Stimulated activated CD8-positive, alpha-beta memory T cell treated with anti-CD3 and anti-CD28 coated beads, Interleukin-15, amount 100 ng/mL, for 1 hour (primary cell): ENCODE data around the gene KLF15.

ENCODE experiments used
- DNase-seq: peaks from one replicate; pipeline ENCODE4 v3.0.0-alpha.2; 2020; ENCODE audit warnings: low read depth

KLF15 gene

DNA sequence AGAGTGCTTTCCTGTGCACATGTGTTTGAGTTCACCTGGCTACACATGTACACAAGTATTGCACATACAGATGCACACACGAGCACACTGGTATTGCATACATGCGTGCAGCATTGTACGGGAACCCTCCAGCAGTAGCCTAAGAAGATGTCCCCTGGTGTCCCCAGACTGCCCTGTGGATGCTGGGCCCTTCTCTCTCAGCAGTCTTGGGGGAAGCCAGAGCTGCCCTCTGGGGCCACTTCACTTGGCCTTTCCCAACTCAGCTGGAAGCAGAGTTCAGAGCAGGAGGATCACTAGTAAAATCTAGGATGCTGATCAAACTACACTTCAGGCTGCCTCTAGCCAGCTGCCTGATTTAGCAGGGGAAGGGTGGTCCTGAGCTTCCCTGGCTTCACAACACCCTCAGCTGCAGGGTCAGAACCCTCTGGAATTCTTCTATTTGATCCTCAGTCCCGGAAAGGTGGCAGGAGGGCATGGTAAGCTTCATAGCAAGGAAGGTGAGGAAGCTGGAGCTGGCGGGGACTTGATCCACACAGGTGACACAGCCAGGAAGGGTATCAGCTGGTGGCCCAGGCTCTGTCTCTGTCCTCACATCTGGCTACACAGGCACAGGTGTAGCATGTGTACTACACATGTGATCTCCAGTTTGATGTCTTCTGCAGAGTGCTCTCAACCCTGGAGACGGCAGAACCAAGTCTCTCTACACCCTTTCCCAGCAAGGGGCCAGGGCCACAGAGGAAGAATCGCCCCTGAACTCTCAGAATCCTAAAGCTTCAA, 36.5 kb downstream of the KLF15 start:
- no peak for DNase-seq

DNA sequence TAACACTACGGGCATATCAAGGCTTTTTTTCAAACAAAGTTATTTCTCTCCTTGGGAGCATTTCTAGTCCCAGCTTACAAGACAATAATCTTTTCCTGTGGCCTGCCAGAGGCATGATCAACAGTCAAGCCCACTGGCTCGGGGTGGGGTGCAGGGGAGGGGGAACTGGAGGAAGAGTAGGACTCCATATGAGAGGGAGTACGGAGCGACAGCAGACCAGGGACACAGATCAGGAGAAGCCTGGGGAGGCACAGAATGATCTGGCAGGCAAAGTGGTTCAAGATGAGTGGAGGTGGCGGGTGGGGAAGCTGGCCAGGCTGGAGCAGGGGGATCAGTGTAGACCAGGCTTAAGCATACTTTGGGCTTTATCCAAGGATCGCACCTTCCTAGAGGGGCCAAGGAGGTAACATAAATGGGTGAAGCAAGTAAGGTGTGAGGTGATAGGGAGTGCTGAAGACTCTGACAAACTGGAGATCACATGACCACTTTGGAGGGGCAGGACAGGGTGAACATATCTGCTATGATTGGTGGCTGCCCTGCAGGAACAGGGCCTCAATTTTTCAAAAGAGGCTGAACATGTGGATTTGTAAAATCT, 37.4 kb downstream of the KLF15 start:
- no peak for DNase-seq

DNA sequence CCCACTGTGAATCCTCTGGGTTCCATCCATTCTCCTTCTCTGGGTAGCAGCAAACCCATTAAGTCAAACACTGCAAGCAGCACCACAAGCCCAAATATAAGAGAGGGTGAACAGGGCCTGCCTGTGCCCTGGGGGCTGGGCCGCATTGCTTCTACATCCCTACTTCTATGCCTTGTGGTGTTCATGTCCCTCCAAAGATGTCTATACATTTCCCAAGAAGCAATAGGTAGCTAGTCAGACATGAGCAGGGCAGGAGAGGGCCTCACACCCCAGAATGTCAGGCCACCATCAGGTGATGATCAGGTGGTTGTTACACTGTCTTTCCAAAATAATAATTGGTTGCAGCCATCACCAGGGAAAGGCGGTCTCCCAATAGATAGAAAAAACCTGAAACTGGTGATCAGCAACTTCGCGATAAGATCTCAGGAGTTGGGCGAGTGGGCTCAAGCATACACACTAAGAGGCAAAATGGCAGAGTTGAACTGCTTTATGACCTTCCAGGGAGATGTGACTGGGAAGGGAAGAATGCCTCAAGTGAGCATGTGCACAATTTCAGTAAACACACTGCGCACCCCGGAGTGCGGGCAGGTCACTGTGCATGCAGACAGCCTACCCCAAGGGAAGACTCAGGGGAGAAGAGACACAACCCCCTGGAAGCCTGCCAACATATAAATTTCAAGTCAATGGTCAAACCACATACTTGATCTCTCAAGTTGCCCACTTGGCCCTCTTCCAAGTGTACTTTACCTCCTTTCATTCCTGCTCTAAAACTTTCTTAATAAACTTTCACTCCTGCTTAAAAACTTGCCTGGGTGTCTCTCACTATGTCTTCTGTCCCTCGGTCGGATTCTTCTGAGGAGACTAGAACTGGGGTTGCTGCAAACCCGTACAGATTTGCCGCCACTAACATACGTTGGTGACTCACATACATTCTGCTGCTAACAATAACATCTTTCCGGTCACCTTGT, 39.9 kb downstream of the KLF15 start:
- no peak for DNase-seq

DNA sequence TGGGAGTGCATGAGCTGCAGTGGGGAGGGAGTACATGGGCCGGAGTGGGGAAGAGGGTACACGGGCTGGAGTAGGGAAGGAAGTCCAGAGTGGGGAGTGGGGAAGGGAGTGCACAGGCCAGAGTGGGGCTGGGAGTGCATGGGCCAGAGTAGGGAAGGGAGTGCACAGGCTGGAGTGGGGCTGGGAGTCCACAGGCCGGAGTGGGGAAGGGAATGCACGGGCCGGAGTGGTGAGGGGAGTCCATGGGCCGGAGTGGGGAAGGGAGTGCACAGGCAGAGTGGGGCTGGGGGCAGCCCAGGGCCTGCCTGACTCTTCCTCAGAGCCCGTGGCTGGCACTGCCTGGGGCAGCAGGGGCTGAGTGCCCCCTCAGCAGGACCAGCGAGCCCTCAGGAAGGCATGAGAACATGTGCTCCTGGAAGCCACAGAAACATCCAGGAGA, 40.7 kb downstream of the KLF15 start:
- no peak for DNase-seq

DNA sequence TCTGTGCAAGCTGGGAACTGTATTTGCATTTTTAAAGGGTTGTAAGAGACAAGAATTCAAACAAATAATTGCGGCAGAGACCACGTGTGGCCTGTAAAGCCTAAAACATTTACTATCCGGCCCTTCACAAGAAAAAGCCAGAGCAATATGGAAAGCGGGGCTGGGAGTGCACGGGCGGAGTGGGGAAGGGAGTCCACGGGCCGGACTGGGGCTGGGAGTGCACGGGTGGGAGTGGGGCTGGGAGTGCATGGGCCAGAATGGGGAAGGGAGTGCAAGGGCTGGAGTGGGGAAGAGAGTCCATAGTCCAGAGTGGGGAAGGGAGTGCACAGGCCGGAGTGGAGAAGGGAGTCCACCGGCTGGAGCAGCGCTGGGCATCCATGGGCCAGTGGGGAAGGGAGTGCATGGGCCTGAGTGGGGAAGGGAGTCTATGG, 41.2 kb downstream of the KLF15 start:
- DNase-seq, result no peak

DNA sequence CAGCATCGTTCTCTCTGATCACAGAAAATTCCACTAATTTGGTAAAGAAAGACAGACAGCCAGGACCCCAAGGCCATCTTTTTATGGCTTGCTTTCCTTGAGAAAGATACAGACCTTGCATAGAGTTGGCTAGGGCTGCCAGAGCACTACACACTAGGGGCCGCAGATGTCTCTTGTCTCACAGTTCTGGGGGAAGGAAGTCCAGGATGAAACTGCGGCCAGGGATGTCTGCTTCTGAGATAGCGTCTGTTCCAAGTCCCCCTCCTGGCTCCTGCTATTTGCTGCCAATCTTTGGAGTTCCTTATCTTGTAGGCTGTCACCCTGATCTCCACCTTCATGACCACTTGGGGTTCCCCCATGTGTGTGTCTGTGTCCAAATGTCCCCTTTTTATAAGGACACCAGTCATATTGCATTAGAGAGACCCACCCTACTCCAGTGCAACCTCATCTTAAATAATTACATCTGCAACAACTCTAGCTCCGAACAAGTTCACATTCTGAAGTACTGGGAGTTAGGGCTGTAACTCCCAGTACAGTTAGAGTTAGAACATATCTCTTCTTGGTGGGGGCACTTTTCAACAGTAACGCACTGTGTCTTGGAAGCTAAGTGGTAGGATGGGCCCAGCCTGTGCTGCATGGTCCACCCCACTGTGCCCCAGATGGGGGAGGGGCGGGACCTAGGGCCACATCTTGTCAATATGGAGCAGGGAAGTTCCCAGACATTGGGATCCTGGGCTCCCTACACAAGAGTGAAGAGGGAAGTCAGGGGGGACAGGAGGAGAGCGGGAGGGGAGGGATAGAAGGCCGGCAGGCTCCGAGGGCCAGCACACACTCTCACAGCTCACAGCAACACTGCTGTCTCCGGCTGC, 42.2 kb downstream of the KLF15 start:
- no peak for DNase-seq

DNA sequence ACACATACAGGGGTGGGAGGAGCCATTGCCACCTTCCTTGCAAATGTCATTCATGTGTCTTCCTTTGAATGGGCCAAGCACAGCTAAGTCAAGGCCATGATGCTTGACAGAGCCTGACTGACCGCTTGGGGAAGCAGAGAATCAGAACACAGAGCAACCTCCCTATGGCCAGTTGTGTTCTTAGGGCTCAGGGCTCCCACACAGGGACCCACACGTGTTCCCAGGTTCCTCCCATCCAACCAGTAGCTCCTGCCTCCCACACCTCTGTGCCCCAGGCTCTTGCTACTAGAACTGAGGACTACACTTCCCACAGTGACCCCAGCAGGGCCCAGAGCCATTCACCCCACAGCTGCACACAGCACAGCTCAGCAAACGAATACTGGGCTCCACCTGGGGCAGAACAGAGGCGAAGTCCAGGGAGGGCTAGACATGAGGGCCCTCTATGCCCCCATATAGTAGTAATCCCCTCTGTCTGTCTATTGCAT, 42.9 kb downstream of the KLF15 start:
- no peak for DNase-seq

DNA sequence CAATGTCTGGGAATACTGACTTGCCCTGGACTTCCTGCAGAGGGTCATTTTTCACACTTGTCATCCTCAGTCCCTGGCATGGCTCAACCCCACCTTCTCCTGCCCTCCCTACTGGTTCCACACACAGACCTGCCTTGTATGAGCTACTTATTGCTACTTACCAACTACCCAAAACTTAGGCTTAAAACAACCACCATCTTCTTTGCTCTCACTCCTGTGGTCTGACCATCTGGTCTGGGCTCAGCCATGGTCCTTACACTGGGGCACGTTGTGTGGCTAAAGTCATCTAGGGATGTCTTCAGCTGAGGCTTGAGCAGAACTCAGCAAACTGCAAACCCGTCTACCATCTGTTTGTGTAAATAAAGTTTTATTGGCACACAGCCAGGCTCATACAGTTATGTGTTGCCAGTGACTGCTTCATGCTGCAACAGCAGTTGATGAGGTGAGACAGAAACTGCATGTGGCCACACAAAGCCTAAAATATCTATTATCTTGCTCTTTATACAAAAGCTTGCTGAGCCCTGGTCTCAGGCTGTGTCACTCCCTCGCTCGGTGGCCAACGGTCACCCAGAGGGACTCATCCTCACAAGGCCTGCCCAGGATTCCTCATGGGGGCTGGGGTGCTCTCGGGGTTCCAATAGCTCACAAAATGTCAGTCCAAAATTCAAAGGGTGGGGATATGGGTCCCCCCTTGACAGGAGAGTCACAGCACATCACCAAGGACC, 43.5 kb downstream of the KLF15 start:
- DNase-seq, result no peak

DNA sequence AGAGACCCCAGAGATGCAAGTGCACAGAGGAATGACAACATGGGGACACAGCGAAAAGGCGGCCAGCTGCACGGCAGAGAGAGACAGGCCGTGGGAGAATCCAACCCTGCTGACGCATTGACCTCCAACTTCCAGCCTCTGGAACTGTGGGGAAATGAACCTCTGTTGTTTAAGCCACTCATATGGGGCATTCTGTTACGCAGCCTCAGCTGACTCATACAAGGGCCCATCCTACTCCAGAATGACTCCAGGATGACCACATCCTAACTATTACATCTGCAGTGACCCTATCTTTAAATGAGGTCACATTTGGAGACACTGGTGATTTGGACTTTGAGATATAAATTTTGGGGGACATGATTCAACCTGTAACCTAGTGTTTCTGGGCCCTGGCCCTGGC, 44.0 kb downstream of the KLF15 start:
- DNase-seq, result no peak

DNA sequence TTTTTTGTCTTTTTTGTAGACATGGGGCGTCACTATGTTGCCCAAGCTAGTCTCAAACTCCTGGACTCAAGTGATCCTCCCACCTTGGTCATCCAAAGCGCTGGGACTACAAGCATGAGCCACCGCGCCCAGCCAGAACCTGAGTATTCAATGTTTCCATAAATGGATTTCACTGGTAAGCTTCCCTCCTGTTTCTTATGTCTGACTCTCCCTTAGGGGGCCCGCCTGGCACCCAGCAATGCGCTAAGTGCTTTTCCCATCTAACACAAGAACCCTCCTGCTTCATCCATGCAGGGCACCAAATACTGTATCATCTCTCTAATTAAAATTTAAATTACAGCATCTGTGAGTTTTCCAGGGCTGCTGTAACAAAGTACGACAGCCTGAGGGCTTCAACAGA, 44.9 kb downstream of the KLF15 start:
- DNase-seq, result no peak

DNA sequence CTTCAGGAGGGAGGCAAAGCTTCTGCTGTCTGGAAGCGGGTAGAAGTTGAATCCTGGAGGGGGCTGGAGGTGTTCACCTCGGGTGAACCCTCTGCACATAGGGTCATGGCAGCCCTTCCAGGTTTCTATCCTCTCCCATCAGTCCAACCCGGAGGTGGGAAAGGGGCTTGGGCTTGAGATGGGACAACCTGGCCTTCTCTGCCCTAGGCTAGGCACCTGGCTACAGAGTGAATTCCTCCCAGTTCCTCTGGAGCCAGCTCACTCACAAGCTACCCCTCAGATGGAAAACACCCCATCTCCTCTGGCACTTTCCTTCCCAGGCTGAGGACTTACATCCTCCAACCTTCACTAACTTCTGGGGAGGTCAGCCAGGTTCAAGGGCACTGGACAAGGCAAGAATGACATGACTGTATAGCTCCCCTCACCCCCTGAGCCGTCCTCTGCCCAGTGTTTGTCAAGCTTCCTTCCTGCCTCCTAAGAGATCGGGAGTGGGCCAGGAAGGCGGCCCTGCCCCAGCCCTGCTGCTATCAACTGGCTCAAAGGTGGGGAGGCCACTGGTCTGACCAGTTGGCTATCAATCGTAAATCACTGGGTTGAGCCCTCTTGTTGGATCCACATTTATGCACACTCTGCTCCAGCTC, 45.8 kb downstream of the KLF15 start:
- DNase-seq, result no peak

DNA sequence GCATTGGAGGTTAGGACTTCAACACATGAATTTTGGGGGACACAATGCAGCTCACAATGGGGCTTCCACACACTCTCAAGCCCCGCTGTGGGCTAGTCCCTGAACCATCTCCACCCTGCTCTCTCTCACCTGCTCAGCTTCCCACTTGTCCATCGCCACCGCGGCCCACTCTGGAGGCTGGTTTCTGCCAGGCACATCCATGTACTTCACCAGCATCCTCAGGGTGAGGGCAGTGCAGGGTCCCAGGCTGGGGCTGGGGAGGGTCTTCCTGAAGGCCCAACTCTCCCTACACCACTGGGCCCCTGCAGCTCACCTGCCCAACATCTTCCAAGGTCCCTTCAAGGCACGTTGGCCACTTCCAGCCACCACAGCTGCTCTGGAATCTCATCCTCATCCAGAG, 46.4 kb downstream of the KLF15 start:
- no peak for DNase-seq

DNA sequence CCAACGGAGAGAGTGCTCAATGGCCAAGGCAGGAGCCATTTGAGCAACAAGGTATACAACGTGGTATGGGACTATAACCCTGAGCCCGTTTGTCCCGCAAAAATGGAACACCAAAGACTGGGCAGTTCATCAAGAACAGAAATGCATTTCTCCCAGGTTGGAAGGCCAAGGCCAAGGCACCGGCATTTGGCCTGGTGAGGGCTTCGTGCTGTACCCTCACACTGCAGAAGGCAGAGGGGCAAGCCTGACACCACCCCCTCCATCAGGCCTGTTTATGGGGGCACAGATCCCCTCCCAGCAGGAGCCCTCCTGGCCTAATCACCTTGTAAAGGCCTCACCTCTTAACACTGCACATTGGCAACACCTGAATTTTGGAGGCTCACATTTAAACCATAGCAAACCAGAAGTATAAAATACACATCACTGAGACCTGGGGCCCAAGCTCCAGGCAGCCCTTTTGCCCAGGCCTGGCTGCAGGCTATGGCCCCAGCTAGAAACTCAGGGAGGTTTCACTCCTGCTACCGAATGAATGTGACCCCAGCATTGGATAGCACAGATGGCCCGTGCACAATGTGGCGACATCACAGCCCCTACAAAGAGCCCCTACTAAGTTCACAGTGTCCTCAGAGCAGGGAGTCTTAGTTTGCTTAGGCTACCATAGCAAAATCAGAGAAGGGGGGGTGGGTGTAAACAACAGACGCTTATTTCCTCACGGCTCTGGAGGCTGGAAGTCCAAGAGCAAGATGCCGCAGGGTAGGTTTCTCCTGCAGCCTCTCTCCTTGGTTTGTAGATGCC, 47.1 kb downstream of the KLF15 start:
- DNase-seq, result no peak

DNA sequence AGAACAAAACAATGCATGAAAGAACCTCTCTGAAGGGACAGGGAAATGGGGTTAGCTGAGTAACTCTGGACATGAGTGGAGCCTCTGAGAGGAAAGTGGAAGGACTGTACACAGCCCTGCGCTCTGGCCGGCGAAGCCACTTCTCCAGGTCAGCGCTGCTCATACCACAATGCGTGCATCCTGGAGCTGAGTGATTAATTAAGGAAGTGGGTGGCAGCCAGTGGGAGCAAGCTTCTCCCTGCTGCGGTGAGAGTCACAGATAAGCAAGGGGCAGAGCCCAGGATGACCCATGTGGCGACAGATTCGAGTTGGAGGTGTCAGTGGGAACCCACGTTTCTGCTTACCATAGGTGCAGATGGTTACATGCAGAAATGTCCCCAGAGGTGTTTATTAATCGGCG, 48.0 kb downstream of the KLF15 start:
- DNase-seq, result no peak

DNA sequence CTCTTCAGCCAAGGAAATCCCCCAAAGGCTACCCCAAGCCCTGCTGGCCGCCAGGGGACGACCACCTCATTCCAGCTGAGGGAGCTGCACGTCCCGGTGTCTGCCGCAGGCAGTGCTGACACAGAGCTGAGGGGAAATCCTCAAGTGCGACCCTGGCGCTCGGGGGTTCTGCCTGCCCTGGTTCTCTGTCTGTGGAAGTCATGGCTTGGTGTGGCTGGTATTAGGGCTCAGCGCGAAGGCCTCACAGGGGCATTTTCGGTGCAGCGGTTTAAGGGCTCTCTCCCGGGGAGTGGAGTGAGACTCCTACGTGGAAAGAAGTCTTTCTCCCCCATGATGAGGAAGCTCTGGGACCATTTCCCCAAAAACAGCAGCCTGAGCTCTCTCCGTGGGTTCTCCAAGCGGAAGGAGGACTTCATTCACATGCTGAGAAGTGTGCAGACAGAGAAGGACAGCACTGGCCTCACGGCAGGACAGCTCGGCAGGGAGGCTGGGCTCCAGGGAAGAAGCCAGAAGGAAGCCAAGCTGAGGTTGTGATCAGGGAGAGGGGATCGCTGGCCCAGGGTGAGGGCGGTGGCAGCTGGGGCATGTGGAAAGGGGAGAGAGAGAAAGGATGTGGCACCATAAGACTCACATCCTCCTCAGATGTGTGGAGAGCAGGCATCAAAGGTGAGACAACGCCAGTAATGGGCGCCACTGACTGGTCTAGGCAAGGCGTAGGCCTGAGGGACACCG, 48.6 kb downstream of the KLF15 start:
- DNase-seq, result no peak

DNA sequence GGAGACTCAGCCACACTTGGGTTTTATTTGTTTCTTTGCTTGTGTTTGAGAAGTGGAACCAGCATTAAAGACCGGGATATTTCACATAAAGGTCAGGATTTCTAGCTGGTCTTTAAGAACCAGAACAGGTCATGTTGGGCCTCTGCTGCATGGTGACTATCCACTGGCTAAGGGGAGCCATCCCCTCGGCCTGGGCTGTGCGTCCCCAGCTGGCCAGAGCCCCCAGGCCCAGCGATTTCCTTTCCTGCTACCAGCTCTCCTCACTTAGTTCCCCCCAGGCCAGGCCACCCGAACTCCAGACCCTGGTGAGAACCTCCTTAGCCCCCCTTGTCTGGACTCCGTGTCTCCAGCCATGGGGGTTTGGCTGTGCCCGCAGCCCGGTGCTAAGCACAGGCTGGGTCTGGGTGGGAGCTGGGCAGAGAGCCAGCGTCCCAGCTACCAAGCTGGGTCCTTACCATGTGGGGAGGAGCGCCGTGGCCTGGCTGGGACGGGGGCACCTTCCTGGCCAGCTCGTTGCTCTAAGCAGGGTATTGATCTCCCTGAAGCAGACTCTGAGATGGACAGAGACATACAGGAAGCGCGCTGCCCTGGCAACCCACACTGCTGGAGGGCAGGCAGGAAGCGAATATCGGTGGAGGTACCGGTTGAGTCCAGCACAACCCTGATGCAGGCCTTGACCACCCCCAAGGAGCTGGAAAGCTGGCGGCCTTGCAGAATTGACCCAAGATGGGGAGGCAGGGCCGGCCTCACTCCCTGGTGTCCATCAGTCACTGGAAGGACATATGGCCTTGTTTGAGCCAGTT, 49.4 kb downstream of the KLF15 start:
- DNase-seq, result no peak

DNA sequence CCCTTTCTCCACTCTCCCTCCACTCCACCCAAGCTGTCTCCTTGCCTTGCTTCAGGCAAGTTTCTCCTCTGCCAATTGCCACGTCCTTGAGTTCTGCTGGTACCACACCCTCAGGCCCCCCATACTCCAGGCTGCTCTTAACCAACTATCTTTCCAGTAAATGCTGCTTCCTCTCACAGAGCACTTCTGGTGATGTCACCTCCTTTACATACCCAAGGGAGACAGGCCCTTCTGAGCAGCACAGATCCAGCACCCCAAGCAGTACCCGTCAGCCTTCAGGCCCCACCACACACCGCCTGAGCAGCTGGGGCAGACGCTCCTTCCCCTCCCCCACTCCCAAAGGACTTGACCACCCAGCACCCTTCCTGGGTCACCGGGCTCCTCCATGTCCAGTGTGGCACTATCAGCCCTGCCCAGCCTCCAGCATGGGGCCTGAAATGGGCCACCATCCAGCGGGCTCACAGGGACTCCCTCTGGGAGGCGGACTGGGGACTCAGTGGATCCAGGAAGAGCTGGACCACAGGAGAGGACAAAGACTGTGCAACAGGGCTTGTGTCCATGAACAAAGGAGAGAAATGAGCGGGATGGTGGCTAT, 50.2 kb downstream of the KLF15 start:
- no peak for DNase-seq

DNA sequence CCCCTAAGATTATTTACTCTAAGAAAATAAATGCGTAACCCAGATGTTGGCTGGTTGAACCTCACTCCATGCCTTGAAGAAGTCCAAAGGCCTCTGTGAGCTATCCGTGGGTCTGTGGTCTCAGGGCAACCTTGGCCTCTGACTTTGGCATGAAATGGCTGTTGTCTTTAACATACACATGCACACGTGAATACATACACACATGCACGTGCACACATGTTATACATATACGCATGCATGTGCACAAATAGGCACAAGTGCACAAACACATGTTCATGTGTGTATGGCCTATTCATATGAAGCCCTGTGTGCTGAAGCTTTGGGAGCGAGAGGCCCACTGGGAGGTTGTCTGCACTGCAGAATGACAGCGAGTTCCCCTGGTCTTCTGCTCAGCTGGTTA, 50.8 kb downstream of the KLF15 start:
- no peak for DNase-seq
